A673 (cell line): Measurements from ENCODE around the gene COG8.

ENCODE experiments used
- CTCF ChIP-seq: fragments of 300-800, 200-600 bp; sonication (generic); conservative IDR thresholded peaks from 2 replicates; pipeline ENCODE4 v1.5.1; 2017; ENCODE audit warnings: low read depth, mild to moderate bottlenecking, antibody characterized with exemption, low read length, moderate library complexity, mixed read lengths
- EZH2 ChIP-seq: fragments of 200-600 bp; sonication (generic); IDR thresholded peaks from 2 replicates; pipeline ENCODE4 v1.6.1; 2017; ENCODE audit warnings: borderline replicate concordance, low read depth, mild to moderate bottlenecking, mixed read lengths, antibody characterized with exemption, low read length; ENCODE audit not compliant: poor library complexity, severe bottlenecking

GRCh38 chr16:69345923-69346322 is 6.6 kb upstream of the COG8 start:
- TF ChIP-seq CTCF = no peak
- no peak for TF ChIP-seq EZH2
